Activated T-cell treated with anti-CD3 and anti-CD28 coated beads, Interleukin-2, amount 50 U/mL, for 72 hours (primary cell): ENCODE measurements around the gene C1orf174. TPM values are rescaled to one million over a fixed set of nuclear protein-coding genes. Genes with fewer than 3 reads are reported as not detected.

Experiments
- ATAC-seq, 2 donors: fragments of 150-1000 bp; cut with Tn5 transposase; replicated peaks in 1 of 2; 2 replicates each; pipeline ENCODE4 v1.10.0; 2021; ENCODE audit warnings: moderate library complexity in 2 of 2, mild to moderate bottlenecking in 1 of 2
- DNase-seq, 2 donors: peaks; one replicate each; pipeline ENCODE4 v3.0.0; 2021 to 2022; ENCODE audit warnings: mixed read lengths in 1 of 2
- H3K27ac Mint-ChIP-seq: one replicate; pipeline ENCODE4 v1.8.0; 2022; ENCODE audit warnings: mild to moderate bottlenecking, moderate library complexity, mixed read lengths
- H3K27me3 Mint-ChIP-seq: one replicate; pipeline ENCODE4 v1.8.0; 2022; ENCODE audit warnings: low read depth, mixed read lengths
- H3K36me3 Mint-ChIP-seq, 2 donors: one replicate each; pipeline ENCODE4 v1.8.0; 2022; ENCODE audit warnings: mixed read lengths in 2 of 2, mild to moderate bottlenecking in 1 of 2; ENCODE audit not compliant: insufficient read depth in 2 of 2
- H3K4me1 Mint-ChIP-seq: one replicate; pipeline ENCODE4 v1.8.0; 2022; ENCODE audit warnings: low read depth, mixed read lengths
- H3K4me3 Mint-ChIP-seq, 2 donors: one replicate each; pipeline ENCODE4 v1.8.0; 2022; ENCODE audit warnings: mild to moderate bottlenecking in 2 of 2, mixed read lengths in 2 of 2, moderate library complexity in 2 of 2
- H3K9me3 Mint-ChIP-seq, 2 donors: one replicate each; pipeline ENCODE4 v1.8.0; 2022; ENCODE audit warnings: mixed read lengths in 2 of 2
- total RNA-seq, 2 donors: library from RNA; stranded (reverse); gene quantifications; one replicate each; pipeline ENCODE4 v1.2.3, GENCODE V29; 2022

The C1orf174 gene
- total RNA-seq, result 10 to 100 TPM; 30.8 to 43.7 TPM

DNA sequence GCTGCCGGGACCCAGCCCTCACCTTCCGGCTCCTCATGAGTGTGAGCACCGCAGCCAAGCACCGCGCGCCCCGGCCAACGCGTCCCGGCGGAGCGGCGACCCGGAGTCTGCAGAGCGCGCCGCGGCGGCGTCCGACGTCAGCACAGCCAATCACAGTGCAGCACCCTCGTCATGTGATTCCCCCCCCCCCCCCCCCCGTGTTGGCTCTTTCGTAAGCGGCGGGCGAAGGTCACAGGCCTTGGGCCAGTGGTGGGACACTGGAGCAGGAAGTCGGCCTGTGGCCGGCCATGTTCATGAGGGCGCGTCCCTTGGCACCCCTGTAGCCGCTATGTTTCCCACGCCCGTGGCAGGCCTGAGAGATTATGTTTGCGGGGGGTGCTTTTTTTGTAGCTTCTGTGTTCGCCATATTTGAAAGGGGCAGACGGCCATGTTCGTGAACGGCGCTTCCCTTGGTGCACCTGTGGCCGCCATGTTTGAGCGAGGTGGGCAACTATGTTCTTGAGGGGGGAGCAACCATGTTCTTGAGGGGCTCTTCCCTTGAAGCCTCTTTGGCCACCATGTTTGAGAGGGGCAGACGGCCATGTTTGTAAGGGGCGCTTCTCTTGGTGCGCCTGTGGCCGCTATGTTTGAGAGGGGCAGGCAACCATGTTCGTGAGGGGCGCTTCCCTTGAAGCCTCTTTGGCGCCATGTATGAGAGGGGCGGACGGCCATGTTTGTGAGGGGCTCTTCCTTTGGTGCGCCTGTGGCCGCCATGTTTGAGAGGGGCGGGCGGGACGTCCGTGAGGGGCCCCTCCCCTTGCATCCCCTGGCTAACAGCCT, at the start of gene C1orf174:
C1orf174 (minus strand) TSS at position 123 of the 819 bp plus-strand sequence; CDS start at position 37, 86 bp downstream.
- Mint-ChIP-seq H3K27me3 (no peaks in the 10 kb centered on the region), H3K9me3 (peaks cover 2 to 6% of the 10 kb centered on the region in 2 donors), H3K36me3 (peaks cover 6 to 17% of the 10 kb centered on the region in 2 donors), H3K4me1 (peaks cover 63% of the 10 kb centered on the region), H3K27ac (peak within 1 kb of the TSS; percentile 98), H3K4me3 (peak within 1 kb of the TSS; percentile 94 to 97)
- peak; percentile 77 to 78 for ATAC-seq
- DNase-seq, result peak; percentile 89 to 94

DNA sequence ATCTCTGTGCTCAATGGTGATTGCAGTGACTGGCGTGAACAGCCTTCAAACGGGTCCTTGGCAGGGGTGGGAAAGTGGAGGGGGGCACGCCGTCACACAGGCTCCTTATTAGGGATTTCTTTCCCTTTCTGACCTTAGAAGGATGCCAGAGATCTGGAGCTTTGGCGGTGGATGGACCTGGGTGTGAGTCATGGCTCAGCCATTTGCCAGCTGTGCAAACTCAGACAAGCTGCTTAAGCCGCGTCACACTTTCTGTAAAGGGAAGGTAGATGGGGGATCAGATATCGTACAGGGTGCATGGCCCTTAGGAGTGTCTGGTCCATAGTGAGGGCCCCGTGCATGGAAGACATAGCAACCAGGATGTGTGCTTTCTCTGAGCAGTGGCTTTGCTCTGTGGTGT, 48.3 kb upstream of the C1orf174 start:
- ATAC-seq, result no peak
- H3K4me3 Mint-ChIP-seq, result no peak overlapping the region
- no peak overlapping the region for H3K27ac Mint-ChIP-seq
- H3K9me3 Mint-ChIP-seq, result no peaks in the 10 kb centered on the region
- H3K27me3 Mint-ChIP-seq, result peaks cover 6% of the 10 kb centered on the region
- H3K4me1 Mint-ChIP-seq, result no peaks in the 10 kb centered on the region
- no peaks in the 10 kb centered on the region for H3K36me3 Mint-ChIP-seq
- DNase-seq, result no peak

DNA sequence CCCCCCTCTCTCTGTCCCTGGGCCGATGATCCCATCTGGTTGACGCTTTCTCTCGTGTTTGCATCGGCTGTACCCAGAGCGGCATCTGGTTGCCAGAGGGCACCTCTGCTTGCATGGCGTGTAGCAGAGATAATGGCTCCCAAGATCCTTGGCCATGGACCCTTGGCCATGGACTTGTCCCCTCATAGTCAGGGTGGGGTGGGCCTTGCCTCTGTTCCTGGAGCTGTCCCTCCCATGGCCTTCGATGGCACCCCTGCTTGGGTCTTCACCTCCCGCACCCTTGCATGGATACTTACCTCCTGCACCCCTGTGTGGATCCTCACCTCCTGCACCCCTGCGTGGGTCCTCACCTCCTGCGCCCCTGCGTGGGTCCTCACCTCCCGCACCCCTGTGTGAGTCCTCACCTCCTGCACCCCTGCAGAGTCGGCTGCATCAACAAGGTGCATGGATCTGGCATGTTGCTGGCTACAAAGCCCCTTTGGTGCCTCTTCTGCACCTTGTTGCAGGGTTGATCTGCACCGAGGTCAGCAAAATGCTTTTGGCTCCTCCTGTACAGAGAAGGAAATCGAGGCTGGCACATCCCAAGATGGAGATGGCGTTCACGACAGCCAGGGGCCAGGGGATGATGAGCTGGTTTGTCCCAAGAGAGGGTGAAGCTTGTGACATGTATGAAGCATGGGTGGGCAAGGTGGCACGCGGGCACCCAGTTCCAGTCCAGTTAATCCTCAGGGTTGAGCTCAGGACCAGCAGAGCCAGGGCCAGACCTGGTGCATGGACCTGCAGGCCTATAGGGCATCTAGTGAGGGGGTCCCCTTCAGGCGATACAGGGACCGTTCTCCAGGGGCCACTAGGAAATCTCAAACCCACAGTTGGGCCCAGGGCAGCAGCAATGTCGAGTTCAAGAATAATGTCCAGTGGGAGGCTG, 46.1 kb upstream of the C1orf174 start:
- DNase-seq, result no peak
- no peaks in the 10 kb centered on the region for H3K4me1 Mint-ChIP-seq
- no peaks in the 10 kb centered on the region for H3K27me3 Mint-ChIP-seq
- H3K9me3 Mint-ChIP-seq, result no peaks in the 10 kb centered on the region
- ATAC-seq, result no peak
- H3K4me3 Mint-ChIP-seq, result no peak overlapping the region
- H3K27ac Mint-ChIP-seq, result no peak overlapping the region
- no peaks in the 10 kb centered on the region for H3K36me3 Mint-ChIP-seq

DNA sequence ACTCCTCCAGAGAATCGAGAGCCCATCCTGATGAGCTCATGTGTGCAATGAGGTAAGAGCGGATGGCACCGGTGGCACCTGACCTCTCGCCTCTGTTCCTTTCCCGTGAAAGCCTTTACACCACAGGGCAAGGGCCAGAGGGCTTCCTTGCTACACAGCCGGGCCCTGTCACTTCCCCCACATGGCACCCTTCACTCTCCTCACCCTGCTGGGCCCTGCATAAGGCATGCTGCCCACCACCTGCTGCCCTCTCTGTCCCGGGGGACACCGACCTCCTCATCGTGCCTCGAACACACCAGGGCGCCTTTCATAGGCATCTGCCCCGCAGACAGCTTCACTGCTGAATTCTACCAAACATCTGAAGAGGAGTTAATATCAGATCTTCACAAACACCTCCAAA, 45.1 kb upstream of the C1orf174 start:
- Mint-ChIP-seq H3K9me3 (no peaks in the 10 kb centered on the region), H3K36me3 (no peaks in the 10 kb centered on the region), H3K27me3 (peaks cover under 1% of the 10 kb centered on the region), H3K4me1 (no peaks in the 10 kb centered on the region), H3K4me3 (no peak overlapping the region), H3K27ac (no peak overlapping the region)
- no peak for DNase-seq
- ATAC-seq, result no peak

DNA sequence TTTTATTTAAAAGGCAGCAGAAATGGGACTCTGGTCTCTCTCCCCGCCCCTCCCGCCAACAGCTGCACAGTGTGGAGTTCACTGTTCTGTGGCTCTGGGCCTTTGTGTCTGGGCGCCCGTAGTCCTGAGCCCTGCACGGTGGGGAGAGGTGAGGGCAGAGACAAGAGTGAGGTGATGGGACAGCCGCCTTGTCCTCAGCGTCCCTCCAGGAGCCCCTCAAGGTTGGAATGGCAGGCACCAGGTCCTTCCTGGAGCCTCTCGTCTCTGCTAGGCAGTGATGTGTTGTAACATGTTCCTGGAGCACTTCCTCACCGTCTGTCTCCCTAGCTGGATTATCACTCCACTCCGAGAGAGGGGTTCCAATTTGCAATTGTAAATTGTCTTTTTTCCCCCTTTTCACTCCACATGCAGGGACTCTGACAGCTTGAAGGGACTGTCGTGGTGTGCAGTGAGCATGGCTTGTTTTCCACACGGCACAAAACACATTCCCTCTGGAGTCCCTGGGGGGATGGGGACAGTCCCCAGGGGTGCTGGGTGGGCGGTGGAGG, 44.6 kb upstream of the C1orf174 start:
- no peaks in the 10 kb centered on the region for H3K4me1 Mint-ChIP-seq
- H3K36me3 Mint-ChIP-seq, result no peaks in the 10 kb centered on the region
- no peak for DNase-seq
- no peak for ATAC-seq
- H3K27ac Mint-ChIP-seq, result no peak overlapping the region
- H3K9me3 Mint-ChIP-seq, result no peaks in the 10 kb centered on the region
- H3K27me3 Mint-ChIP-seq, result peaks cover 7% of the 10 kb centered on the region
- no peak overlapping the region for H3K4me3 Mint-ChIP-seq

DNA sequence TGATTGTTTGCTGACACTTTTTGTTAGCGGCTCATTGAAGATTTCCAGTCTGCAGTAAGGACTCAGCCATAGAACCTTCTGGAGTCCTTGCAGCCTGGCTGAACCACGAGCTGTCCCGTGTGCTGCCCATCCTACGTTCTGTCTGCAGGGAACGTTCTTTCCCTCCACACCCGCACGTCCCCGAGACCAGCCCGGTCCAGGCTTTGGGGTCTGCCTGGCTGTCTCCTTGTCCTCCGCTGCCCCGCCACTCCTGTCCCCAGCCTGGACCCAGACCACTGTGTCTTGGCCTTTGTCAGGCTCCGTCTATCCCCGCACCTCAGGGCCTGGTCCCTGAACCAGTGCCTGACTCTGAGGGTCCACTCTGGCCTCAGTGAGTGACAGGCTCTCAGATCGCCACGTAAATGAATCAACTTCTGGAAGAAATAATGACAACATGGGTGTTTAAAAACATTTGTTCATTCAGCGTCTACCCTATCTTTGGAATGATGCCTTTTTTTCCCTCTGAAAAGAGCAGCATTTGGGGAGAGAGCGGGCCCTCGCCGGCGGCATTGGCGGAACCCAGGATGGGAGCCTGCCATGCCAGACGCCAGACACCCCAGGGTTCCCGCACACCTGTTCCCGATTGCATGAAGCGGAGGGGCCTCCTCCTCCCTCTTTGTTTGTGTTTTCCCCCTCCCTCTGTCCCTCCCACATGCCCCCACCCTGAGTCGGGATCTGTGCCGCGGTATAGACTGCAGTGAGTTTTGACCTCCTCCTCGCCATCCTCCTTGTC, 43.9 kb upstream of the C1orf174 start:
- H3K9me3 Mint-ChIP-seq, result no peaks in the 10 kb centered on the region
- H3K4me3 Mint-ChIP-seq, result no peak overlapping the region
- peaks cover 11% of the 10 kb centered on the region for H3K27me3 Mint-ChIP-seq
- DNase-seq (no peak), ATAC-seq (no peak)
- H3K4me1 Mint-ChIP-seq, result no peaks in the 10 kb centered on the region
- no peak overlapping the region for H3K27ac Mint-ChIP-seq
- H3K36me3 Mint-ChIP-seq, result no peaks in the 10 kb centered on the region

DNA sequence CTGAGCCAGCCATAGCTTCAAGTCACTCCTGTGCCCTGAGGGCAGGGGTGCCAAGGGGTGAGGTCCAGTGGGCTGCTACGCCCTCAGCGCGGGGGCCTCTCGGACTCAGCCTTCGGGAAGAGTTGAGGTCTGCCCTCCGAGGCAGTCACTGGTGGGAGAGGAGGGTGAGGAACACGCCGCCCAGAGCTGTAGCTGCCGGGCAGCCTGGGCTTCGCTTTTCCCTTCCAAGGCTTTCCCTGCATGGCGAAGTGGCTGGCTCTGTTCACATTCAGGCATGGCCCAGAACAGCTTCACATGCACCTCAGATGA, 43.0 kb upstream of the C1orf174 start:
- no peak for ATAC-seq
- H3K36me3 Mint-ChIP-seq, result no peaks in the 10 kb centered on the region

DNA sequence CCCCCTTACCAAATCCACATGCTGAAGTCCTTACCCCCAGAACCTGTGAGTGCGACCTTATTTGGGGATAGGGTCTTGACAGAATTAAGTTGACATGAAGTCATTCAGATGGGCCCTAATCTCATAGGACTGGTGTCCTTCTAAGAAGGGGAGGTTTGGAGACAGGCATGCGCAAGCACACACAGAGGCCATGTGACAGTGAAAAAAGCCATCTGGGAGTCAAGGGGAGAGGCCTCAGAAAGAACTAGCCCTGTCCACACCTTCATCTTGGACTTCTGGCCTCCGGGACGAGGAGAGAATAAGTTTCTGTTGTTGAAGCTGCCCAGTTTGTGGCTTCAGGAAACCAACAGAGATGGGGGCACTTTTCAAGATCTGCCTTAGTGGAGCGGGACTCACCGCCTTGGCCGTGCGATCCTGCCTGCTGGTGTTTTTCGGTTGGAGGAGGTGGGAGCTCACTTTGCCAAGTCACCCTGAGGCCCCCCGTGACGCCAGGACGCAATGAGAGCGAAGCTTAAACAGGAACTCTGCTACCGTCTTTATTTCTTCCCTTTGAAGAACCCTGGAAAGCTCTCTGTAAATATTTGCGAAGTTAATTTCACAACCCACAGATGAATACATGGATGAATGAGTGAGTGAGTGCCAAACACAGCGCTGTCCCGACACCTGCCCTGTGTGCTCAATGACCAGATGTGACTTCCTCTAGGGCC, 42.5 kb upstream of the C1orf174 start:
- ATAC-seq, result no peak
- H3K4me3 Mint-ChIP-seq, result no peak overlapping the region
- peaks cover 0 to 2% of the 10 kb centered on the region in 2 donors for H3K9me3 Mint-ChIP-seq
- no peaks in the 10 kb centered on the region for H3K4me1 Mint-ChIP-seq
- H3K27ac Mint-ChIP-seq, result no peak overlapping the region
- peaks cover 11% of the 10 kb centered on the region for H3K27me3 Mint-ChIP-seq
- no peak for DNase-seq
- H3K36me3 Mint-ChIP-seq, result no peaks in the 10 kb centered on the region

More for the DNA sequence above, 43.0 kb upstream of the C1orf174 start:
- Mint-ChIP-seq H3K27me3 (peaks cover 11% of the 10 kb centered on the region), H3K27ac (no peak overlapping the region), H3K4me1 (no peaks in the 10 kb centered on the region), H3K9me3 (peaks cover 0 to 2% of the 10 kb centered on the region in 2 donors), H3K4me3 (no peak overlapping the region)
- no peak for DNase-seq

DNA sequence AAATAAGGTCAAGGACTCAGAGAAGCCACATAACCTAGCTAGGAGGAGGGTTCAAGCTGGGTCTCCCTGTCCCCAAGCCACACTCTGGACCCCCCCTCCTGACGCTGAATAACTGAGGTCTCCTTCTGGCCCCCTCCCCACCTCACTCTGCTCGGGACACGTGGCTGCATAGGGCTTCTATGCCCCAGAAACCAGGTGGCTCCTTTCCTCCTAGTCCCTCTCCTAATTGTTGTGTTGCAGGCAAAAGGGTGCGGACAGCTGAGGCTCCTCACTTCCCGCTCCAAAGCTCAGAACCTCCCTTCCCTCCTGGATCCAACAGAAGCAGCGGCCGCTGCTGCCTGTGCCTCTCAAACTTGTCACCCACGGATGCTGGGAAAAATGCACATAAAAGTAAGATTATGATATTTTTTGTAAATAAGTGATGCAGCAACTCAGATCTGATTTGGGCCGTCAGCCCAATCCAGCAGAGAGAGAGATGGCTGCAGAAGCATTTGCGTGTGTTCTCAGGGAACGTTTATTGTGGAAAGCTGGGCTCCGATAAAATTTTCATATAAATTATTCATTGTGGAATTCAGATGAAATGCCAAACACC, 40.8 kb upstream of the C1orf174 start:
- no peak for DNase-seq
- peaks cover 0 to 10% of the 10 kb centered on the region in 2 donors for H3K9me3 Mint-ChIP-seq
- H3K4me1 Mint-ChIP-seq, result no peaks in the 10 kb centered on the region
- no peak overlapping the region for H3K27ac Mint-ChIP-seq
- H3K4me3 Mint-ChIP-seq, result no peak overlapping the region
- no peak for ATAC-seq
- H3K36me3 Mint-ChIP-seq, result peaks cover 0 to 4% of the 10 kb centered on the region in 2 donors
- peaks cover 12% of the 10 kb centered on the region for H3K27me3 Mint-ChIP-seq

DNA sequence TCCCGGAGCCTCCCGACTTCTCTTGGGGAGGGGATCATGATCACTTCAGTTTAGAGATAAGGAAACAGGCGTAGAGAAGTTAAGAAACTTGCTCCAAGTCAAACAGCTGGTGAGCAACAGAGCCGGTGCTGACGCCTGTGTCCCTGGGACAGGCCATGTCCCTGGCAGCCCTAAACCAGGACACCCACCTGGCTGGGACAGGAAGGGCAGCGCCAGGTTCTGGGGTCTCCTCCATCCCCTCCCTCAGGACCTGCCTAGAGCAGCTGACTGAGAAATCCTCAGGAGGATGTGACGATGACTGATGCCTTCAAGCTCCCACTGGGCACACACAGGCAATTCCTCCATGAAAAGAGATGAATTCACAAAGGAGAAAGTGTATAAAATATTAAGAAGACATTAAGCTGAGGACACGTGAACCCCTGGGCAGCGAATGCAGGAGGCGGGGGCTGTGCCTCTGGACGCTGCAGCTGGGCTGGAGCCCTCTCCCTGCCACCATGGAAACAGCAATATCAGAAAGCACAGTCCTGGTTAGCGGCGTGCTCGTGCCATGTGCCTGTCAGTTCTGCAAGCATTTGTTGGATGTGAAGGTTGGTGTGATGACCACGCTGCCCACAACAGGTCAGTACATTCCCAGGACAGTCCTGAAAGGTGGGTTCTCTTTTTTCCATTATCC, 40.1 kb upstream of the C1orf174 start:
- peaks cover 0 to 4% of the 10 kb centered on the region in 2 donors for H3K36me3 Mint-ChIP-seq
- ATAC-seq (no peak), DNase-seq (no peak)
- no peaks in the 10 kb centered on the region for H3K4me1 Mint-ChIP-seq
- H3K27ac Mint-ChIP-seq, result no peak overlapping the region
- peaks cover 18% of the 10 kb centered on the region for H3K27me3 Mint-ChIP-seq
- peaks cover 0 to 10% of the 10 kb centered on the region in 2 donors for H3K9me3 Mint-ChIP-seq
- H3K4me3 Mint-ChIP-seq, result no peak overlapping the region

DNA sequence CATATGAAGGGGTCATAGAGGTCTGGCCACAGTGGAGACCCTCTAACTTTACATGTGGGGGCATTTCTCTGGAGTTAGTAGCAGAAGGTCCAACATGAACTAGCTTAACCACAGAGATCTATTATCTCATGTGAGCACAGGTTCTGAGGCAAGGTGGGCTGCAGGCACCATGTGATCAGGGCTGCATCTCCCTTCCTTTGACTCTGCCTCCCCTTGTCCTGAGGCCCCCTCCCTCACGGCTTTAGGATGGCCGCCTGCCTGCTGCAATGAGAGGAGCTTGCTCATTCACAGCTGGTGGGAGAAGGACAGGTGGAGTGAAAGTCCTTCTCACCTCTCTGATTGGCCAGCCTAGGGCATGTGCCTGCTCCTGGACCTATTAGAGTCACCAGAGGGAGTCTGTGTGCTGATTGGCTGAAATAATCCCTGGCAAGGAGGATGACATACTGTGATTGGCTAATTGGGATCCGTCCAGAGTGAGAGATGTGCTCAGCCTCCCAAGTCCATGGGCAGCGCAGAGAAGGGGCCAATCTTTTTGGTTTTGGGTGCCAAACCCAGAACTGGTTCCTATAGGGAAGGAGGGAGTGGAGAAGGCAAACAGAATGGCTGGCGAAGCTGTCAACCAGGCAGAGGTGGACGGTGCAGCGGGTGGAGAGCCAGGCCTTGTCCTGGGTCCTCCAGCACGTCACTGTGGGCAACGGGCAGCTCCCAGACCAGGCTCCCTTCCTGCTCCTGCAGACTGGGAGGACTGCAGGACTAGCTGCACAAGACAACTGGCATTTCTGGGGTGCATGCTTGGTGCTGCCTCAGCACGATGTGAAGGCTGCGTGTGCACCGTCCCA, 39.4 kb upstream of the C1orf174 start:
- ATAC-seq, result no peak
- Mint-ChIP-seq H3K4me3 (no peak overlapping the region), H3K27me3 (peaks cover 18% of the 10 kb centered on the region), H3K36me3 (peaks cover 0 to 4% of the 10 kb centered on the region in 2 donors), H3K4me1 (no peaks in the 10 kb centered on the region), H3K9me3 (peaks cover 0 to 10% of the 10 kb centered on the region in 2 donors), H3K27ac (no peak overlapping the region)
- no peak for DNase-seq
